ENCODE results near the gene DCAF11.

DCAF11 gene

GRCh38 chr14:24071836-24072430, 42.6 kb upstream of the DCAF11 start:
- WGBS, 2 experiments (ENCODE audit: insufficient coverage in 2 of 2): 89 to 98% methylated on average over 8 to 11 of the region's 12 CpGs

DNA sequence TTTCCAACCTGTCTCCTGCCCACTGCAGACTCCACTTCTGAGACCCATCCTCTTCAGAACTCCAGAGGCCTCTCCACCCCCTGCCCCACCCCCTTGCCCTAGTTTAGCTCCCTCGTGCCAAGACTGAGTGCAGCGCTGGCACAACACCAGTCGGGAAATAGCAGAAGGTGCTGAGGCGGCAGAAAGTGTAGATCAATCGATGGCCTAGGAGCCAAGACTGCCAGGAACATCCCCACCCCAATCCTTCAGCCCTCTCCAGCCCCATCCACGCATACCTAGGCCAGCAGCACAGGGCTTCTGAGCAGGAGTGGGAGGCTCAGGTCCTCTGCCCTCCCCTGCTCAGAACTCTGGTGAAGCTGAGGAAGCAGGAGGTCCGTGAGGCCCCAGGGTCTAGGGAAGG, 42.1 kb upstream of the DCAF11 start:
- no peaks in the 10 kb centered on the region for H3K4me1 ChIP-seq (ENCODE audit: control insufficient read depth, insufficient read depth, low read length, poor library complexity, severe bottlenecking)
- H3K9me3 ChIP-seq (ENCODE audit: control insufficient read depth, low read length): no peaks in the 10 kb centered on the region
- 86 to 96% methylated on average over 2 to 4 of the region's 7 CpGs for WGBS, 2 experiments (ENCODE audit: insufficient coverage in 2 of 2)
- H3K36me3 ChIP-seq (ENCODE audit: control insufficient read depth, insufficient read depth, low read length): no peaks in the 10 kb centered on the region
- no peak overlapping the region for H3K4me3 ChIP-seq (ENCODE audit: extremely low read depth, insufficient read depth, low read length, poor library complexity, severe bottlenecking)
- H3K27ac ChIP-seq (ENCODE audit: low read depth, low read length, severe bottlenecking): no peak overlapping the region

More at GRCh38 chr14:24071836-24072430, 42.6 kb upstream of the DCAF11 start:
- no peaks in the 10 kb centered on the region for H3K36me3 ChIP-seq (ENCODE audit: control insufficient read depth, insufficient read depth, low read length)
- no peak overlapping the region for H3K27ac ChIP-seq (ENCODE audit: low read depth, low read length, severe bottlenecking)
- no peaks in the 10 kb centered on the region for H3K4me1 ChIP-seq (ENCODE audit: control insufficient read depth, insufficient read depth, low read length, poor library complexity, severe bottlenecking)
- H3K4me3 ChIP-seq (ENCODE audit: extremely low read depth, insufficient read depth, low read length, poor library complexity, severe bottlenecking): no peak overlapping the region
- no peaks in the 10 kb centered on the region for H3K9me3 ChIP-seq (ENCODE audit: control insufficient read depth, low read length)

GRCh38 chr14:24072881-24073877, 41.4 kb upstream of the DCAF11 start:
- Histone ChIP-seq H3K4me3 (ENCODE audit: extremely low read depth, insufficient read depth, low read length, poor library complexity, severe bottlenecking) (no peak overlapping the region), H3K4me1 (ENCODE audit: control insufficient read depth, insufficient read depth, low read length, poor library complexity, severe bottlenecking) (no peaks in the 10 kb centered on the region), H3K36me3 (ENCODE audit: control insufficient read depth, insufficient read depth, low read length) (no peaks in the 10 kb centered on the region), H3K9me3 (ENCODE audit: control insufficient read depth, low read length) (no peaks in the 10 kb centered on the region), H3K27ac (ENCODE audit: low read depth, low read length, severe bottlenecking) (no peak overlapping the region)
- WGBS, 2 experiments (ENCODE audit: insufficient coverage in 2 of 2): 87 to 90% methylated on average over 13 to 18 of the region's 26 CpGs

GRCh38 chr14:24074625-24075484, 39.7 kb upstream of the DCAF11 start:
- no peaks in the 10 kb centered on the region for H3K36me3 ChIP-seq (ENCODE audit: control insufficient read depth, insufficient read depth, low read length)
- H3K4me3 ChIP-seq (ENCODE audit: extremely low read depth, insufficient read depth, low read length, poor library complexity, severe bottlenecking): no peak overlapping the region
- H3K4me1 ChIP-seq (ENCODE audit: control insufficient read depth, insufficient read depth, low read length, poor library complexity, severe bottlenecking): no peaks in the 10 kb centered on the region
- no peak overlapping the region for H3K27ac ChIP-seq (ENCODE audit: low read depth, low read length, severe bottlenecking)
- H3K9me3 ChIP-seq (ENCODE audit: control insufficient read depth, low read length): no peaks in the 10 kb centered on the region
- WGBS, 2 experiments (ENCODE audit: insufficient coverage in 2 of 2): 92 to 97% methylated on average over 6 to 8 of the region's 11 CpGs

GRCh38 chr14:24075485-24076301, 38.9 kb upstream of the DCAF11 start:
- H3K27ac ChIP-seq (ENCODE audit: low read depth, low read length, severe bottlenecking): no peak overlapping the region
- WGBS, 2 experiments (ENCODE audit: insufficient coverage in 2 of 2): 80 to 84% methylated on average over 6 to 11 of the region's 11 CpGs
- no peaks in the 10 kb centered on the region for H3K9me3 ChIP-seq (ENCODE audit: control insufficient read depth, low read length)
- H3K4me1 ChIP-seq (ENCODE audit: control insufficient read depth, insufficient read depth, low read length, poor library complexity, severe bottlenecking): peaks cover 1% of the 10 kb centered on the region
- H3K4me3 ChIP-seq (ENCODE audit: extremely low read depth, insufficient read depth, low read length, poor library complexity, severe bottlenecking): no peak overlapping the region
- no peaks in the 10 kb centered on the region for H3K36me3 ChIP-seq (ENCODE audit: control insufficient read depth, insufficient read depth, low read length)

DNA sequence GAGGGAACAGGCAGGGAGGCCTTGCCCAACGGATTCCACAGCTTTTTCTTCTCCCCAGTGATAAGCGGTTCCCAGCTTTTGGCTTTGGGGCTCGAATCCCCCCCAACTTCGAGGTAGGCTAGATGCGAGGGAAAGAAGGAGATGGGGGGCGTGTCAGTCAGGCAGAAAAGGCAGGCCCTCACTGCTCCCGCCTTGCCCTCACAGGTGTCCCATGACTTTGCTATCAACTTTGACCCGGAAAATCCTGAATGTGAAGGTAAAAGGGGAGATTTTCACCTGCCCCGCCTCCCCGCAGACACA, 38.3 kb upstream of the DCAF11 start:
- no peak overlapping the region for H3K4me3 ChIP-seq (ENCODE audit: extremely low read depth, insufficient read depth, low read length, poor library complexity, severe bottlenecking)
- no peaks in the 10 kb centered on the region for H3K36me3 ChIP-seq (ENCODE audit: control insufficient read depth, insufficient read depth, low read length)
- WGBS, 2 experiments (ENCODE audit: insufficient coverage in 2 of 2): 92 to 96% methylated on average over 4 of the region's 10 CpGs
- peaks cover 5% of the 10 kb centered on the region for H3K4me1 ChIP-seq (ENCODE audit: control insufficient read depth, insufficient read depth, low read length, poor library complexity, severe bottlenecking)
- H3K9me3 ChIP-seq (ENCODE audit: control insufficient read depth, low read length): no peaks in the 10 kb centered on the region
- no peak overlapping the region for H3K27ac ChIP-seq (ENCODE audit: low read depth, low read length, severe bottlenecking)

GRCh38 chr14:24077086-24077485, 37.5 kb upstream of the DCAF11 start:
- 92 to 94% methylated on average over 23 of the region's 23 CpGs for WGBS, 2 experiments (ENCODE audit: insufficient coverage in 2 of 2)
- Histone ChIP-seq H3K36me3 (ENCODE audit: control insufficient read depth, insufficient read depth, low read length) (no peaks in the 10 kb centered on the region), H3K4me1 (ENCODE audit: control insufficient read depth, insufficient read depth, low read length, poor library complexity, severe bottlenecking) (peaks cover 5% of the 10 kb centered on the region), H3K9me3 (ENCODE audit: control insufficient read depth, low read length) (no peaks in the 10 kb centered on the region), H3K4me3 (ENCODE audit: extremely low read depth, insufficient read depth, low read length, poor library complexity, severe bottlenecking) (no peak overlapping the region), H3K27ac (ENCODE audit: low read depth, low read length, severe bottlenecking) (no peak overlapping the region)

- Histone ChIP-seq H3K27ac (ENCODE audit: low read depth, low read length, severe bottlenecking) (no peak overlapping the region), H3K4me3 (ENCODE audit: extremely low read depth, insufficient read depth, low read length, poor library complexity, severe bottlenecking) (no peak overlapping the region)
- WGBS, 2 experiments (ENCODE audit: insufficient coverage in 2 of 2): 83% methylated on average over 2 of the region's 3 CpGs; no CpG with 5 or more reads in 1 of the 2 experiments
Measured at GRCh38 chr14:24078146-24078545, 36.4 kb upstream of the DCAF11 start.

GRCh38 chr14:24079491-24080141, 35.0 kb upstream of the DCAF11 start:
- H3K27ac ChIP-seq (ENCODE audit: low read depth, low read length, severe bottlenecking): no peak overlapping the region
- H3K36me3 ChIP-seq (ENCODE audit: control insufficient read depth, insufficient read depth, low read length): no peaks in the 10 kb centered on the region
- no peak overlapping the region for H3K4me3 ChIP-seq (ENCODE audit: extremely low read depth, insufficient read depth, low read length, poor library complexity, severe bottlenecking)
- H3K4me1 ChIP-seq (ENCODE audit: control insufficient read depth, insufficient read depth, low read length, poor library complexity, severe bottlenecking): peaks cover 5% of the 10 kb centered on the region
- no peaks in the 10 kb centered on the region for H3K9me3 ChIP-seq (ENCODE audit: control insufficient read depth, low read length)
- 53 to 69% methylated on average over 7 of the region's 9 CpGs for WGBS, 2 experiments (ENCODE audit: insufficient coverage in 2 of 2)

More at GRCh38 chr14:24078146-24078545, 36.4 kb upstream of the DCAF11 start:
- Histone ChIP-seq H3K4me1 (ENCODE audit: control insufficient read depth, insufficient read depth, low read length, poor library complexity, severe bottlenecking) (peaks cover 5% of the 10 kb centered on the region), H3K9me3 (ENCODE audit: control insufficient read depth, low read length) (no peaks in the 10 kb centered on the region), H3K36me3 (ENCODE audit: control insufficient read depth, insufficient read depth, low read length) (no peaks in the 10 kb centered on the region)

Data from mesodermal cell (in vitro differentiated cells).